Mammary epithelial cell (primary cell): ENCODE data around the gene DNAJC15.

Source experiments
- CTCF ChIP-seq, 2 donors: IDR thresholded peaks in 1 of 2; conservative IDR thresholded peaks in 1 of 2; 2 replicates each; pipeline ENCODE4 v1.5.1; 2011 to 2012; ENCODE audit warnings: inconsistent platforms in 2 of 2, low read length in 2 of 2, mild to moderate bottlenecking in 2 of 2, control low read depth in 1 of 2, low read depth in 1 of 2; ENCODE audit not compliant: insufficient read depth in 1 of 2; ENCODE audit errors: extremely low read depth in 1 of 2
- EZH2 ChIP-seq: IDR thresholded peaks from 2 replicates; pipeline ENCODE4 v1.6.1; 2012; ENCODE audit warnings: low read length, inconsistent platforms, borderline replicate concordance

GRCh38 chr13:43009506-43009905 lies 13.9 kb upstream of the DNAJC15 start:
- no peak for TF ChIP-seq CTCF (conservative IDR thresholded peaks at IDR 0.05 in 1 of 2, IDR thresholded peaks at IDR 0.05 in 1 of 2; ENCODE audit: extremely low read depth in 1 of 2, insufficient read depth in 1 of 2, low read depth in 1 of 2, low read length in 2 of 2)
- no peak for TF ChIP-seq EZH2
